ES-I3 (cell line): ENCODE measurements around the gene NLRP6.
"Not testable (repeated sequence)": the region's sequence is repeated elsewhere in the genome, so short reads cannot be mapped to it uniquely, and the experiment has no call there.

ENCODE experiments used
- H3K36me3 ChIP-seq: 2 replicates; pipeline ENCODE4 v1.6.1; 2013; ENCODE audit warnings: mild to moderate bottlenecking, low read length, control low read depth, moderate library complexity; ENCODE audit not compliant: insufficient read depth
- H3K4me1 ChIP-seq: 2 replicates; pipeline ENCODE4 v1.6.1; 2013; ENCODE audit warnings: mild to moderate bottlenecking, control low read depth, low read length; ENCODE audit not compliant: insufficient read depth
- H3K9ac ChIP-seq: 2 replicates; pipeline ENCODE4 v1.6.1; 2013; ENCODE audit warnings: low read depth, mild to moderate bottlenecking, low read length, moderate library complexity
- H3K9me3 ChIP-seq: 2 replicates; pipeline ENCODE4 v1.6.1; 2013; ENCODE audit warnings: mild to moderate bottlenecking, low read length, moderate library complexity; ENCODE audit not compliant: control insufficient read depth, insufficient read depth

NLRP6 gene

DNA sequence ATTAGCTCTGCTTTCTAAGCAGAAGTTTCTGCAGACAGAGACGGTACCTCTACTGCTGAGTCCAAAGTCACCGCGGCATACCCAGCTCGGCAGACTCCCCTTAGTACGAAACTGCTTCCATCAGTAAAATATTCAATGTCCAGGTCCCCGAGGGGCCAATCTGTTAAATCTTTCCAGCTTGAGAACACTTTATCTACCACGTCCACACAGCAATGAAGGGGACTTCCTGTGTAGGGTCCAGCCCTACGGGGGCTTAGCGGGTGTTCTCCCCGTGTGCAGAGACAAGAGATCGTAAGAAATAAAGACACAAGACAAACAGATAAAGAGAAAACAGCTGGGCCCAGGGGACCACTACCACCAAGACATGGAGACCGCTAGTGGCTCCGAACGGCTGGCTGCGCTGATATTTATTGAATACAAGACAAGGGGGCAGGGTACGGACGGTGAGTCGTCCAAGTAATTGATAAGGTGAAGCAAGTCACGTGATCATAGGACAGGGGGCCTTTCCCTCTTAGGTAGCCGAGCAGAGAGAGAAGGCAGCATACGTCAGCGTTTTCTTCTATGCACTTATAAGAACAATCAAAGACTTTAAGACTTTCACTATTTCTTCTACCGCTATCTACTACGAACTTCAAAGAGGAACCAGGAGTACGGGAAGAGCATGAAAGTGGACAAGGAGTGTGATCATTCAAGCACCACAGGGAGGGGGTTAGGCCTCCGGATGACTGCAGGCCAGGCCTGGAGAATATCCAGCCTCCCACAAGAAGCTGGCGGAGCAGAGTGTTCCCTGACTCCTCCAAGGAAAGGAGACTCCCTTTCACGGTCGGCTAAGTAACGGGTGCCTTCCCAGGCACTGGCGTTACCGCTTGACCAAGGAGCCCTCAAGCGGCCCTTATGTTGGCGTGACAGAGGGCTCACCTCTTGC, 46.6 kb downstream of the NLRP6 start:
- not testable (repeated sequence) for H3K36me3 ChIP-seq, H3K9me3 ChIP-seq, H3K9ac ChIP-seq
- H3K4me1 ChIP-seq: peaks cover 12% of the 10 kb centered on the region

DNA sequence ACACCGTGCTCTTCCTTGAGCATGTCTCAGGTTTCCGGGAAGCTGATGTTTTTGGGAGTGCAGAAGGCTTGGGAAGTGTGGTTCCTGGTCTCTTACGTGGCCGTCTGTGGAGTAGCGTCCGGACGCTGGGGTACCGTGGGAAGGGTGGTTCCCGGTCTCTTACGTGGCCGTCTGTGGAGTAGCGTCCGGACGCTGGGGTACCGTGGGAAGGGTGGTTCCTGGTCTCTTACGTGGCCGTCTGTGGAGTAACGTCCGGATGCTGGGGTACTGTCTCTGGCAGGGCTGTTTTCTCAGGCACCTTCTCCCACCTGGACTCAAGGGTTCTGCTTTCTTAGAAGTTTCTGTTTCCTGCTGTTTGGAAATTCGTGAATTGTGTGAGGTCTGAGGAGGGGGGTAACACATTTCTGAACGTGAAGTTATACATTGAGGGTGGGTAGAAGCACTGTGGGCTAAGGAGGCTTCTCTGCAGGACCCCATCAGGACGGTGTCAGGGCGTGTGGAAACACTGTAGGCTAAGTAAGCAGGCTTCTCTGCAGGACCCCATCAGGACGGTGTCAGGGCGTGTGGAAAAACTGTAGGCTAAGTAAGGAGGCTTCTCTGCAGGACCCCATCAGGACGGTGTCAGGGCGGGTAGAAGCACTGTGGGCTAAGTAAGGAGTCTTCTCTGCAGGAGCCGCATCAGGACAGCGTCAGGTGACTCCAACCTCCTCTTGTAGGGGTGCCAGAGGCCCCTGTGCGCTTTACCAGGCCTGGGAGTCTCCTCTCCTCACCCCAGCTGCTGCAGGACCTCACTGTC, 47.8 kb downstream of the NLRP6 start:
- Histone ChIP-seq H3K9ac (no peak overlapping the region), H3K4me1 (peaks cover 12% of the 10 kb centered on the region), H3K9me3 (no peaks in the 10 kb centered on the region), H3K36me3 (no peaks in the 10 kb centered on the region)

DNA sequence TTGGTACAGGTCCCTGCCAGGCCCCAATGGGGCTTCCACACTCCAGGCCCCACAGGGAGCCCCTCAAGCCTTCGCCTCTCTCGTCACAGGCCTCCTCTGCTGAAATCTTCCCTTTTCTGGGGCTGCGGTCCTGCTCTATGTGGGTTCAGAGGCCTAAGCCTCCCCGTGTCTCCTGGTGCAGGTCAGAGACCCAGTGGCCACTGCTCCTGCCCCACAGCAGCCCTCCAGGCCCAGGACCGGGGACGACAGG, 48.3 kb downstream of the NLRP6 start:
- Histone ChIP-seq H3K4me1 (peaks cover 12% of the 10 kb centered on the region), H3K9me3 (no peaks in the 10 kb centered on the region), H3K9ac (no peak overlapping the region), H3K36me3 (no peaks in the 10 kb centered on the region)

DNA sequence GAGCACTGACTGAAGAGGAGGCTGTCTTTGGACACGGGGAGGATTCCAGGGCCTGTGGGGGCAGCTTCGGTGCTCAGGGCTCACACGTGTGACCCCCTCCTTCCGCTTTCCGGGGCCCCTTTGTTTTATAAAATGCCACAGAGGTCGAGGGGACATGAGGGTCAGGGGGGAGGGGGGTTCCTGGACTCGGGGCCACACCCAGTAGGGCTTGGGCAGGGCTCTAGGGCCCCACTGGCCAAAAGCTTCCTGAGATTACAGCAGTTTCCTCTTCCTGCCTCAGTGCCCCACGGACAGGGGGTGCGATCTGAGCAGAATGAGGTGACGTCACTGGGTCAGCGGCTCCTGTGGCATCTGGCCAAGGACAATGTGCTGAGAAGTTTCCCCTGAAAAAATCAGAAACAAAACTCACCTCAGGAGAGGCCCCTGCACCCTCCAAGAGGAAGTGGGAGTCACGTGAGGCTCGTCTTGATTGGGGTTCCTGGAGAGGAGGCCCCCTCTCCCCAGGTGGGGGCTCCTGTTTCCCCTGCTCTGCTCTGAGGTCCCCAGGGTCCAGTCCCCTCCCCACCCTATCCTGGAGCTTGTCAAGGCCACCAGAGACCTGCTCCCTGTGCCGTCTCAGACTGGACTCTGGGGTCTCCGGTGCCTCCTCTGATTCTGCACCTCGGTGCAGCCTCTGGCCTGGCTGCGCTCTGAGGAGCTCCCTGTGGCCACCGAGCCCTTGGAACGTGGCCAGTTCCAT, 48.8 kb downstream of the NLRP6 start:
- Histone ChIP-seq H3K36me3 (no peaks in the 10 kb centered on the region), H3K9me3 (no peaks in the 10 kb centered on the region), H3K4me1 (peaks cover 12% of the 10 kb centered on the region), H3K9ac (no peak overlapping the region)

DNA sequence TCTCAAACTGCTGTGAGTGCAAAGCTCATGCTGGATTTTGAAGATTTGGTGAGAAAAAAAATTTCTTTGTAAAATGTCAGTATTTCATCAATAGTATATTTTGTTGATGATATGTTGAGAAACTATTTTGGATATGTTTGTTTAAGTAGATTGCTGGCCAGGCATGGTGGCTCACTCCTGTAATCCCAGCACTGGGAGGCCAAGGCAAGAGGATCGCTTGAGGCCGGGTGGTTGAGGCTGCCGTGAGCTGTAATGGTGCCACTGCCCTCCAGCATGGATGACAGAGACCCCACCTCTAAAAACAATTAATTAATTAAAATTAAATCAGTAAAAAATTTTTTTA, 49.3 kb downstream of the NLRP6 start:
- no peak overlapping the region for H3K9ac ChIP-seq
- no peaks in the 10 kb centered on the region for H3K36me3 ChIP-seq
- peaks cover 12% of the 10 kb centered on the region for H3K4me1 ChIP-seq
- no peaks in the 10 kb centered on the region for H3K9me3 ChIP-seq

DNA sequence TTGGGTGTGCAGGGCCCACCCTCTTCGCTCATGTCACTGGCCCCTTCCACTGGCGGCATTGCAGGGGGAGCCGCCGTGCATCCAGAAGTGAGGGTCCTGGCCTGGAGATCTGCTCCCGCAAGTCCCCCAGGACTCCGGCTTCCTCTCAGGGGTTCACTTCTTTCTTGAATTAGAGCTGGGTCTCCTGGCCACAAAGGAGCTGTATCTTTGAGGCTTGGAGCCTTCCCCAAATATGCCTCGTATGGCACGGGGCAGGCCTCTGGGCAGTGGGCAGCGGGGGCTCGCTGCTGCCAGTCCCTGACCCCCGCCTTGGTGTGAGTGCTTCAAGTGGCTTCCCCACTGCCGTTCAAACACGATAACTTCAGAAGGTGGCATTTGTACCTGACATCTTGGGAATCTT, 49.8 kb downstream of the NLRP6 start:
- H3K4me1 ChIP-seq: peaks cover 12% of the 10 kb centered on the region
- no peaks in the 10 kb centered on the region for H3K36me3 ChIP-seq
- H3K9ac ChIP-seq: no peak overlapping the region
- no peaks in the 10 kb centered on the region; the same call in 1 of the 2 replicates for H3K9me3 ChIP-seq

DNA sequence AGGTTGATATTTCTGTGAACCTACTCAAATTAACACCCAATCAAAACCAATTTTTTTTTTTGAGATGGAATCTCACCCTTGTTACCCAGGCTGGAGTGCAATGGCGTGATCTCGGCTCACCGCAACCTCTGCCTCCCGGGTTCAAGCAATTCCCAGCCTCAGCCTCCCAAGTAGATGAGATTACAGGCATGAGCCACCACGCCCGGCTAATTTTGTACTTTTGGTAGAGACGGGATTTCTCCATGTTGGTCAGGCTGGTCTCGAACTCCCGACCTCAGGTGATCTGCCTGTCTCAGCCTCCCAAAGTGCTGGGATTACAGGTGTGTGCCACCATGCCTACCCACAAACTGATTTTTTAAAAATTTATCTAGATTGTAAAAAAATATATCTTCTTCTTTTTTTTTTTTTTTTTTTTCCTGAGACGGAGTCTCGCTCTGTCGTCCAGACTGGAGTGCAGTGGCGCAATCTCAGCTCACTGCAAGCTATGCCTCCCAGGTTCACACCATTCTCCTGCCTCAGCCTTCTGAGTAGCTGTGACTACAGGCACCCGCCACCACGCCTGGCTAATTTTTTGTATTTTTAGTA, 50.4 kb downstream of the NLRP6 start:
- H3K4me1 ChIP-seq: peaks cover 12% of the 10 kb centered on the region
- not testable (repeated sequence) for H3K9ac ChIP-seq, H3K9me3 ChIP-seq, H3K36me3 ChIP-seq

DNA sequence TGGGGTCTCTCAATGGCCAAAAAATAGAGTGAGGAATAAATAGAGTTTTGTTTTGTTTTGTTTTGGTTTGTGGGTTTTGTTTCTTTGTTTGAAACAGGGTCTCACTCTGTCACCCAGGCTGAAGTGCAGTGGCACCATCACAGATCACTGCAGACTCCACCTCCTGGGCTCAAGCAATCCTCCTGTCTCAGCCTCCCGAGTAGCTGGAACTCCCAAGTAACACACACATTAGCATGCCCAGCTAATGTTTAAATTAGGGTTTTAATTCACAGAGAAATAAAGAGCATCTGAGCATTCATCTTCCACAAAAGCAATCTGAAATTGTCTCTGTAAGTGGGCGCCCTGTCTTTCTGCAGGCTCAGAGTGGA, 51.7 kb downstream of the NLRP6 start:
- Histone ChIP-seq H3K9me3 (no peaks in the 10 kb centered on the region; the same call in 1 of the 2 replicates), H3K36me3 (no peaks in the 10 kb centered on the region), H3K4me1 (peaks cover 12% of the 10 kb centered on the region), H3K9ac (no peak overlapping the region)

DNA sequence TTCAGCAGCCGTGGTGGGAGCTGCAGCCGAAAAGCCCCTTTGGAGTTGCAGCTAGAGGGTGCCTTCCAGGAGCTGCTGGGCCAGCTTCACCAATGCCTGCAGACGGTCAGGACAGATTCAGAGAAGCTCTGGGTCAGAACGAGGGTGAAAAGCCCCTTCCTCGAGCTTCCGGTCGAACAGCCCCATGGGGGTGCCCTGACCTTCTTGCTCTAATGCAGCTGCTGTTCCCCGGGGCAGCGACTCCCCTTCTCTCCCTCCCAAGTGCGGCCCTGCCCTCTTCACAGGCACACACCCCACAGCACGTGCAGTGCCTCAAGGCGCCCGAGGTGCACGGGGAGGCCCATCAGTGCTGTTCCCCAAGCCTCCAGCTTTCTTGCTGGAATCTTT, 52.1 kb downstream of the NLRP6 start:
- H3K9ac ChIP-seq: no peak overlapping the region

DNA sequence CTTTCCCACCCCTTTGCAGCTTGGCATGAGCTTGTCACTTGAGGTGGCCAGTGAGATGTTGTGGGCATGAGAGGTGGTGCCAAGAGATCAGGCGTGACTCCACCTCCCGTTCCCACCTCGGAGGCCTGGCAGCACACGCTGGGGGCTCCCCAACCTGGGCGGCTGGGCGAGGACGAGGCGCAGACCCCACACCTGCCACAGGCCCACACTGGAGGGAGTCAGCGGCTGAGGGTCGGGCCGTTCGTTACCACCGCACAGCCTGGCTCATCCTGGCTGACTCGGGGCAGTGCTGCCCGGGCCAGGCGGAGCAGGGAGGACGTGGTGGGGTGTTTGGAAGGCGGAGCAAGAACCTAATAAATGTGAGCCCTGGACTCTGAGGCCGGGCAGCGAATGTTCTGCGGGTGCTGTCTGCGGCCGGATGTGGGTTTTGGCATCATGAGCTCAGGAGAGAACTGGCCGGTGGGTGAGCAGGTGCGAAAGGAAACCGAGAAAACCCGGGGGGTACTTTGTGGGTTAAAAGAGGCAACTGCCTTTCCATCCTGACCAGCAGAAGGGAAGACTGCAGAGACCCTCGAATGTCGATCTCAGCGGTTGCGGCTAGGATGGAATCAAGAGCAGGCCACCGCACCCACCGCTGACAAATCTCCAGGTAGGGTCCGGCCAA, 52.6 kb downstream of the NLRP6 start:
- H3K9ac ChIP-seq: no peak overlapping the region
- H3K9me3 ChIP-seq: no peaks in the 10 kb centered on the region; the same call in 1 of the 2 replicates
- no peaks in the 10 kb centered on the region for H3K36me3 ChIP-seq
- H3K4me1 ChIP-seq: peaks cover 17% of the 10 kb centered on the region

More for the DNA sequence above, 52.1 kb downstream of the NLRP6 start:
- H3K36me3 ChIP-seq: no peaks in the 10 kb centered on the region
- peaks cover 12% of the 10 kb centered on the region; the same call in 1 of the 2 replicates for H3K4me1 ChIP-seq
- no peaks in the 10 kb centered on the region; the same call in 1 of the 2 replicates for H3K9me3 ChIP-seq

DNA sequence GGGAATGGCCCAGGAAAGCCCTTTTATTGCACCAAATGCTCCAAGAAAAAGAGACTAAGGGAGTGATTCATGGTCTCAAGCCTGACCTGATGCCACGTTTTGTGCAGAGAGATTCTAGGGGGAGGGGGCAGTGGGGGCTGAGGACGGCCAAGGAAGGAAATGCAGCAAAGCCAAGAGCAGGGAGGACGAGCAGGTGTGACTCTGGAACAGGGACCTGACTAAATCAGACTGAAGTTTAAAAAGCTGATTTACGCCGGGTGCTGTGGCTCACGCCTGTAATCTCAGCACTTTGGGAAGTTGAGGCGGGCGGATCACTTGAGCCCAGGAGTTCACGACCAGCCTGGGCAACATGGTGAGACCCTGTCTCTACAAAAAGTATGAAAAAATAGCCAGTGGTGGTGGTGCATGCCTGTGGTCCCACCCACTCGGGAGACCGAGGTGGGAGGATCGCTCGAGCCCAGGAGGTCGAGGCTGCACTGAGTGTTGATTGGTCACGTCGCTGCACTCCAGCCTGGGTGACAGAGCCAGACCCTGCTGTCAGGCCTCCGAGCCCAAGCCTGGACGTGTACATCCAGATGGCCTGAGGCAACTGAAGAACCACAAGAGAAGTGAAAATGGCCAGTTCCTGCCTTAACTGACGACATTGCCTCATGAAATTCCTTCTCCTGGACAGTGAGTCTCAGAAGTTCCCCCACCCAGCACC, 53.3 kb downstream of the NLRP6 start:
- H3K9ac ChIP-seq: no peak overlapping the region
- no peaks in the 10 kb centered on the region for H3K36me3 ChIP-seq
- no peaks in the 10 kb centered on the region; the same call in 1 of the 2 replicates for H3K9me3 ChIP-seq
- peaks cover 22% of the 10 kb centered on the region for H3K4me1 ChIP-seq

DNA sequence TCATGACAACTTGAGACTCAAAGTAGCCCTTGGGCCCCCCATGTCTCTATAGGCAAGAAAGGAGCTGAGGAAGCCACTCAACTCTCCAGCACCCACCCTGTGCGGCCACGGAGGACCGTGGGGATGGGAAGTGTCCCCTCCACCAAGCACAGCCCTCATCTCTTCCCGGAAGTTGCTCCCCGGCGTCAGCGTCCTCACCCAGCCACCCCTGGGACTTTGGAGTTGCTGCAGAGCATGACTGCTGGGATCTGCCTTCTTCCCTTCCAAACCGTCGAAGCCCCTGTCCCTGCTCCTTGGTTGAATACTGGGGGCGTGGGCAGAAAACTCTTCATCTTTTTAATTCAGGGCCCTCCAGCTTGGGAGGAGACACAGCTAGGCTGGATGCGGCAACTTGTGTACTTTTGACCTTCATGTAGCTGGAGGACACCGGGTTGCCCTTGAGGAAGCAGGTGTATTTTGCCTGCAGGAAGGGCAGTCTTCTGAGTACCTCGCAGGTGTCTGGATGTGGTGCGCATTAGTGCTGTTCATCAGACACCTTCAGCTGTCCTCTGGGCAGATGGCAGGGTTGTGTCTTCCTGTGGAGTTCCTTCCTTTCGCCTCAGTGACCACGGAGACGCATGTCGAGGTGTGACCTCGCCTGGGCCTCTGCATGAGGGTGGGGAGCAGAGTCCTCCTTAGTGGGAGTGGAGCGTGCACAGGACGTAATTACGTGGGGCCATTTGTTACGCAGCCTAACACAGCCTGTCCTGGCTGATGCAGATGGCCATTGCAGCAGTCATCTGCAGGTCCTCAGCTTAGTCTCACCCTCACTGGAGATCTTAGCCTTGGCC, 54.7 kb downstream of the NLRP6 start:
- Histone ChIP-seq H3K9me3 (no peaks in the 10 kb centered on the region; the same call in 1 of the 2 replicates), H3K36me3 (no peaks in the 10 kb centered on the region), H3K4me1 (peaks cover 25% of the 10 kb centered on the region), H3K9ac (no peak overlapping the region)
